HG03442 (cell line): ENCODE results near the gene MTFP1.
"Not testable (repeated sequence)": the region's sequence is repeated elsewhere in the genome, so short reads cannot be mapped to it uniquely, and the experiment has no call there.

Experiments used
- ATAC-seq: cut with Tn5 transposase; IDR thresholded peaks from one replicate; pipeline ENCODE4 v1.9.1; 2021; ENCODE audit warnings: mild to moderate bottlenecking, moderate library complexity; ENCODE audit not compliant: unreplicated experiment

Gene MTFP1

DNA sequence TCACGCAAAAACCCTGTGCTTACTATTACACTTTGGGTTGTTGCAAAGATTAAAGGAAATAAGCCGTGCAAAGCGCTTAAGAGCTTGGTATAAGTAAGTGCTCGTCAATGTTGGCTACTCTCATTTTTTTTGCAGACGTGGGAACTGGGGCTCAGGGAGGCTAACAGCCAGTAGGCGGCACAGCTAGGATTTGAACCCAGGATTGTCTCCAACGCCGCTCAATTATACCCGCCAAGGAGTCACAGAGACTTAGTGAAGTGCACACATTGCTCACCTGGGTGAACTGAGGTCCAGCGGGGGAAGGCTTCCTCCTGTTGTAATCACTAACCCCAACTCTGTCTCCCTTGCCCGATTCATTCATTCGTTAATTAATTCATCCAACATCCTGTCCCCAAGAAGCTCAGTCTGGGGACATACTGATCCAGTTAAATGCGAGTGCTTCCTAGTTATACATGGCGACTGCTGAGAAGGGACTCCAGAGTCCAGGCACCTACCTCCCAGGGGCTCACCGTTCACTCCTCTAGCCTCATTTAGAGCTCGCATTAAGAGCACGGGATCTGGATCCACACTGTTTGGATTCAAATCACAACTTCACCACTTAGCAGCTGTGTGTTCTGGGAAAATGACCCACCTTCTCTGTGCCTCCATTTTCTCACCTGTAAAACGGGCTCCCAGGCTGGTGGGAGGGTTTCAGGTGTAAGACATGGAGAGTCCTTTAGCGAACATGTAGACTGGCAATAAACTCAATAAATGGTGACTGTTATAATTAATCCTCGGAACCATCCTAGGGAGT is 838 bp upstream of the MTFP1 start:
- no peak for ATAC-seq

DNA sequence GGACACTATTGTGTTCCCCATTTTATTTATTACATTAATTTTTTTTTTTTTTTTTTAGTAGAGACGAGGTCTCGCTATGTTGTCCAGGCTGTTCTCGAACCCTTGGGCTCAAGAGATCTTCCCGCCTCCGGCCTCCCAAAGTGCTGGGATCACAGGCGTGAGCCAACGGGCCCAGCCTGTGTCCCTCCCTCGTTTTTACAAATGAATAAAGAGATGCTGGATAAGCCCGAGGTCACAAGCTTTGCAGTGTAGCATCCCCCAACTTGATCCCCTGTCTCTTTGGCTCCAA is 297 bp upstream of the MTFP1 start:
- no peak for ATAC-seq

DNA sequence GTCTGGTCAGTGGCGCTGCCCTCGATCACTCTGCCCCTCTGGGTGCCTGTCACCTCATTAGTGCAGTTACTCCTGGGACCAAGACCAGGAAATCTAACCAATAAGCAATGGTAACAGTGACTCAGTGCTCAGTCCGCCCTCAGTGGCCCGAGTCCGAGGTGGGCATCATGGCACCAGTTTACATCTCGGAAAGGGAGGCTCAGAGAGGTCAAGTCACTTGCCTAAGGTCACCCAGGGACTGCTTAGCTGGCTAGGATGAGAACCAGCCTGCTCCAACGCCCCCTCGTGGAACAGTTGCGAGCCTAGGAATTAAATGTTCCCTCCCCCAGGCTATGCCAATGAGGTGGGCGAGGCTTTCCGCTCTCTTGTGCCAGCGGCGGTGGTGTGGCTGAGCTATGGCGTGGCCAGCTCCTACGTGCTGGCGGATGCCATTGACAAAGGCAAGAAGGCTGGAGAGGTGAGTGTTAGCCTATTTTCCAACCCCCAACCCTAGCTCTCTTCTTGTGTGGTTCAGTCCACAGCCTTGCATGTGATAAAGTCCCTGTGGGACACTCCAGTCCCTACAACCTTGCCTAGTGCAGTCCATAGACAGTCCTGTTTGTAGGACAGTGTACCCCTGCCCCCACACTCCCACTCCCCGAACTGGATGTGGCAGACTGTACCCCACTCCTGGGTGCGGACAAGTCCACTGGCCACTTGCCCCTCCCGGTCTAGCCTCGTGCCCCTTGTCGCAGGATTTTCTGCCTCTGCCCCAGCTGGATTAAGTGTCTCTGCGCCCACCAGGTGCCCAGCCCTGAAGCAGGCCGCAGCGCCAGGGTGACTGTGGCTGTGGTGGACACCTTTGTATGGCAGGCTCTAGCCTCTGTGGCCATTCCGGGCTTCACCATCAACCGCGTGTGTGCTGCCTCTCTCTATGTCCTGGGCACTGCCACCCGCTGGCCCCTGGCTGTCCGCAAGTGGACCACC is 1.1 kb downstream of the MTFP1 start:
- no peak for ATAC-seq

DNA sequence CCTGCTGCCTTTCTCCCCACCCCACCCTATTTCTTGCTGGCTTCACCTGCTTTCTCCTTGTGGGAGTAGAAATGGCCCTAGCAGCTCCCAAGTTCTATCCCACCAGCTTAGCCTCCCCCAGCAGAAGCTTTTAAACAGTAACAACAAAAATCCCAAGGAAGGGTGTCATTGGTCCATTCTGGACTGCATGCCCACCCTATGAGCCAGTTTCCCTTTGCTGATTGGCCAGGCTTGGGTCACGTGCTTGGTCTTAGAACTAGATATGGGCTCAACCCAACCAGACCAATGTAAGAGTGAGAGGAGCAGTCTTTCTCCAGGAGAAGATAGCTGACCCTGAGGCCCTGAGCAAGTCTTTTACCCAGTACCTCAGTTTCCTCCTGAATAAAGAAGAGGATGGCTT is 2.3 kb downstream of the MTFP1 start:
- no peak for ATAC-seq

DNA sequence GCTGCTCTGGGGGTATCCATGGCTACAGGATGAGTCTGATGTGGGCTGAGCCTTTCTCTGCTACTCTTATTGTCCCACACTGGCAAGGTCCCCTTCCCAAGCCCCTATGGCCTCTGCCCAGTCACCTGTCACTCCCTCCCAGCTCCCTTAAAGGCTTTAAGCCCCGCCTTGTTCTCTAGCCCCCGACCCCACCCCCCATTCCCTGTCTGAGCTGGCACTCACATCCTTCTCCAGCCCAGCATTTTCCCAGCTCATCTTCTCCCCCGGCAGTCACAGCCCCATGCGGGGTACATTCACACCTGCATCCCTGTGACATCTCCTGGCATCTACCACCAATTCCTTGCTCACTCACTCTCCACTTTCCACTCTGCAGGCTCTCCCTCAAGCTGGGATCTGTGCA is 4.3 kb downstream of the MTFP1 start:
- ATAC-seq, result no peak

DNA sequence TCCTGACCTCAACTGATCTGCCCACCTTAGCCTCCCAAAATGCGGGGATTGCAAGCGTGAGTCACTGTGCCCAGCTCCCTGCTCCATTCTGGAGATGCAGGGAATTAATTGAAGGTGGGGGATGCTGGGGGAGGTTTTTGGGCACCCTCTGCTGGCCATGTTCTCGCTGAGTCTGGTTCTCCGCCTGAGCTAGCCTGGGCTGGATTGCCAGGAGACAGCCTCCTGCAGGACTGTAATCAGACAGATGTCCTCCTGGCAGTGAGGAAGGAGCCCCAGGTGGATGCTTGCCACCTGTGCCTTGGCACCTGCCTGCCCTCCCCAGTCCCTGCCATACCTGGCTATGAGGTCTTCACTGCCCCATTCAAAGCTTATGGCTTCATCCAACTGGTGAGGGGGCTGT is 5.4 kb downstream of the MTFP1 start:
- no peak for ATAC-seq

DNA sequence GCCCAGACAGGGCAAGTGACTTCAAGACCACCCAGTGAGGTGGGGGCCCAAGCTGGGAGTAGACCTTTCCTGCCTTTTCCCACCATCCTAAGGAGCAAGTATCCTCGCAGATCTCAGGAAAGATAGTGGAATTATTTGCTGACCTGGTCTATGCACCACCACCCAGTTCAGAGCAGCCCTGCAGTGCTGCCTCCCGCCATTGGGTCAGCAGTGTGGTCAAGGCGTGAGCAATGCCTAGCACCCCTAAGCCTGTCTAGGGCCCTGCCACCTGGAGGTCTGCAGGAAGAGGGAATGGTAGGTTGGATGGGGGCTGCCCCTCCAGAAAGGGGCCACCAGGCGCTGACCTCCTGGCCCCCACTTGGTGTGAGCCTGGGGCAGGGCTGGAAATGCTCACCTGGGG is 6.5 kb downstream of the MTFP1 start:
- ATAC-seq, result no peak

DNA sequence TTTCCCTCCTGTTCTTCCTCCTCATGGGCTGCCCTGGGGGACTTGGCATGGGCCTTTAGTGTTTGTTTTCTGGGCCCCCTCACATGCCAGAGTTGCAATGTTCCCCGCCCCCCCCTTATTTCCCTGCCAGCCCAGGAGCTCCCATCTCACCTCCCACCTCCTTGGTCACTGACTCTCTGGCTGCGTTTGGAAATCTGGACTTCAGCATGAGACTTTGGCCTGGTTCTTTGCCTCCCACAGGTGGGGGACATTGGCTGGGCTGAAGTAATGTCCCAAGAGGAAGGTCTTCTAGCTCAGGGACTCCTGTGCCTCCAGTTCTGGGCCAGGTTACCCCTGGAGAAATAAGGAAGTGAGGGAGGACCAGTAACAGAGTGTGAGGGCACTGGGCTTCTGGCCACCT is 7.0 kb downstream of the MTFP1 start:
- no peak for ATAC-seq

DNA sequence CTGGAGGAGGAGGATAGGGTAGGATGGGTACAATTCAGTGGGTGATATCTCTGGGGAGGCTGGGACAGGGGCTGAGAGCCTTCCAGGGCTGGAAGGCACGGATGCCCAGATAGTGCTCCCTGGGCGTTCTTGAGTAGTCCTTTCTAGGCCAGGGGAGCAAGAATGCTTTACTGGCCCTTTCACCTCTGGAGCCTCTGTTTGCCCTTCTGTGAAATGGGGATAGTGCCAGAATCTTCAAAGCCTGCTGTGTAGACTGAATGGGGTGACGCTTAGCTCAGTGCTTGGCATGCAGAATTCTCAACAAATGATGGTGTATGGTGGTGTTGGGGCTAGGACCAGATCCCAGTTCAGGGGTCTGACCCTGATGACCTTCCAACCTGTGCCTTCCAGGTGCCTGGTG is 7.7 kb downstream of the MTFP1 start:
- ATAC-seq, result no peak

DNA sequence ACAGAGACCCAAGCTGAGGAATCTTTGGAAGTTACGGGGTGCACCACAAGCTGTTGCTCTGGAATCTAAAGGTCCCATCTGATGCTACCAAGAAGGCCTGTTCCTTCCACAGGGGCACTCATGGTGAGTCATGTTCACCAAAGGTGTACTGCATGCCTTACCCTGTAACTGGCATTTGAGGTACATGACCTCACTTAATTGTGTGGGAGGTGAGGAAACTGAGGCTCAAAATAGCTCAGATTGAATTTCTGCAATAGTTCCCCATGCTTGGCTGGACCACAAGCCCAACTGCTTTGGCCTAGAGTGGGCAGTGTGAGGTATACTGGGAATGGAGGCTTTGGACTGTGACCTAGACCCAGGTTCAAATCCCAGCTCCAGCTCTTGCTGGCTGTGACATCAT is 8.2 kb downstream of the MTFP1 start:
- ATAC-seq, result no peak

DNA sequence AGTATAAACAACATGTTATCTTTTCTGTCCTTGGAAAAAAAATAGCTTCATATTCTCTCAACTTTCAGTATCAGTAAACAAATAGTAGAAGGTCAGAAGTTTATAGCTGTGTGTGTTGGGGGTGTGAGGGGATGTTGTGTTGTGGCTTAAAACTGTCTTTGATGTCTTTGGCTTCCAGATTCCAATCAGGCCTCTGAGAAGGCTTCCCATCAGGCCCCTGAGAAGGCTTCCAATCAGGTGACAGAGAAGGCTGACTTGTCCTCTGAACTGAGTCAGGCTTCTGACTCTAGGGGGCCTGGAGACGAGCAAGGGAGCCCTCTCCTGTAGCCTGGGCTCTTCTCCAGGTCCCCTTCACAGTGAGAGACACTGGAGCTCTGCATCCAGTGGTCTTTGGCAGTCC is 9.3 kb downstream of the MTFP1 start:
- no peak for ATAC-seq

DNA sequence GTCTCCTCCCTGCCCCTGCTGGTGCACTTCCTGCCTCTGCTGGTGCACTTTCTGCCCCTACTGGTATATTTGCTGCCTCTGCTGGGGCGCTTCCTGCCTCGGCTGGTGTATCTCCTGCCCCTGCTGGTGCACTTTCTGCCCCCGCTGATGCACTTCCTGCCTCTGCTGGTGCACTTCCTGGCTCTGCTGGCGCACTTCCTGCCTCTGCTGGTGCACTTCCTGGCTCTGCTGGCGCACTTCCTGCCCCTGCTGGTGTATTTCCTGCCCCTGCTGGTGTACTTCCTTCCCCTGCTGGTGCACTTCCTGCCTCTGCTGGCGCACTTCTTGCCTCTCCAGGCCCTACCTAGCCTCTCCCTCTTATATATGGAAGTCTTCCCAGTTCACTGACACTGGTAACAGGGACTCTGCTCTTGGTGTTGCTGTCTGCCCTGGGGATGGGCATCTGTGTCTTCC is 10.1 kb downstream of the MTFP1 start:
- ATAC-seq, result no peak

DNA sequence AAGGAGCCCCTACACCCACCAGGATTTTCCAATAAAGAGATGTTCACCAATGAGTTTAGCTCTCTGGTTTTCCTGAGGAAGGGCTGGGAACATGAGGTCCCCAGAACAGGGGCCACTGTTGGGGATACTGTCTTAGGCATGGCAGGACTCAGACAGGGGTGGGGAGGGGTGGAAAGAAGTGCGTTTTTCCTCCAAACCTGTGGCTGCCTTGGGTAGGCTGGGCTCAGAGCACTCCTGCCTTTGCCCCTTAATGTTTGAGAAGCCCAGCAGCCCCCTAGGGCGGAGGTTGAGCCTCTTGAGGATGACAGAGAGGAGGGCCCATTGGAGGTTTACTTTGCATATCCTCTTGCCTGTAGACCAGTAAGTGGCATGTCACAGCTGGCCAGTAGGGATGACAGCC is 10.6 kb downstream of the MTFP1 start:
- no peak for ATAC-seq

DNA sequence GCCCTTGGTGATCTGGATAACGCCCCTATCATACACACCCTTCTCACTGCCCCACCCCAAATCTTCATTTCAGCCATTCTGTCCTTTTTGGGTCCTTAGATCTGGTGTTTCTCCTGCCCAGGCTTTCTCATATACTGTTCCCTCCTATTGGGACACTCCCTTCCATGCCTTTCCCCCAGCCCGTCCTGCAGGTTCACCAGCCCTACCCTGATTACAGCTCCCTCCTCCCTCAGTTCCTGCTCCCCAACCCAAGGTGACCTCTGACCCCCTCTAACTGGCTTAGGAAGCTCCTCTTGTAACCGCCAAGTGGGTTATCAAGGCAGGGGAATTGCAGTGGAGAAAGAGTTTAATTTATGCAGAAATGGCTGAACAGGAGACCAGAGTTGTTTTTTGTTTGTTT is 13.0 kb downstream of the MTFP1 start:
- ATAC-seq, result no peak

DNA sequence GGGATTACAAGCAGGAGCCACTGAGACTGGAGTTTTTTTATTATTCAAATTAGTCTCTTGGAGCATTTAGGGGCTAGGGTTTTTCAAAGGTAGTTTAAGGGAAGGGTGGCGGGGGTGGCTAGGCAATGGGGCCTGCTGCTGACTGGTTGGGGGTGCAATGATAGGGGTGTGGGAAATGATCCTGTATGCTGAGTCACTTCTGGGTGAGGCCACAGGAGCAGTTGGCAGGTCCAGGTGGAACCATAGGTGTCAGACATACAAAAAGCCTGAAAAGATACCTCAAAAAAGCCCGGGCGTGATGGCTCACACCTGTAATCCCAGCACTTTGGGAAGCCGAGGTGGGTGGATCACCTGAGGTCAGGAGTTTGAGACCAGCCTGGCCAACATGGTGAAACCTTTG is 13.7 kb downstream of the MTFP1 start:
- no peak for ATAC-seq

DNA sequence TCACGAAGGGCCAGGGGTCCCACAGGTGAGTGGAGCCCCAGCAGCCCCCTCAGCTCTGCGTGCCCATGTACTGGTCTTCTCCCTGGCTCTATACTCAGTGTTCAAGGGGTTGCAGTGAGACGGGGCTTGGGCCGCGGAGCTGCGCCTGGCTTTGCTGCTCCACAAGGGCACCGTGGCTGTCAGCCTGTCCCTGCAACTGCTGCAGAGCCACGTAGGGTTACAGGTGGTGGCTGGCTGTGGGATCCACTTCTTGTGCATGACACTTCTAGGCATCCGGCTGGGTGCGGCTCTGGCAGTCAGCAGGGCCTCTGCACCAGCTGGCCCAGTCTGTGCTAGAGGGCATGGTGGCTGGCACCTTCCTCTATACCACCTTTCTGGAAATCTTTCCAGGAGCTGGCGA is 14.3 kb downstream of the MTFP1 start:
- ATAC-seq, result no peak

DNA sequence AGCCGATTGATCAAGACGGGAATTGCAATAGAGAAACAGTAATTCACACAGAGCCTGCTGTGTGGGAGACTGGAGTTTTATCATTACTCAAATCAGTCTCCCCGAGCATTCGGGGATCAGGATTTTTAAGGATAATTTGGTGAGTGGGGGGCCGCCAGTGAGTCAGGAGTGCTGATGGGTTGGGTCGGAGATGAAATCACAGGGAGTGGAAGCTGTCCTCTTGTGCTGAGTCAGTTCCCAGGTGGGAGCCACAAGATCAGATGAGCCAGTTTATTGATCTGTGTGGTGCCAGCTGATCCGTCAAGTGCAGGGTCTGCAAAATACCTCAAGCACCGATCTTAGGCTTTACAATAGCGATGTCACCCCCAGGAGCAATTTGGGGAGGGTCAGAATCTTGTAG is 15.5 kb downstream of the MTFP1 start:
- ATAC-seq, result no peak

DNA sequence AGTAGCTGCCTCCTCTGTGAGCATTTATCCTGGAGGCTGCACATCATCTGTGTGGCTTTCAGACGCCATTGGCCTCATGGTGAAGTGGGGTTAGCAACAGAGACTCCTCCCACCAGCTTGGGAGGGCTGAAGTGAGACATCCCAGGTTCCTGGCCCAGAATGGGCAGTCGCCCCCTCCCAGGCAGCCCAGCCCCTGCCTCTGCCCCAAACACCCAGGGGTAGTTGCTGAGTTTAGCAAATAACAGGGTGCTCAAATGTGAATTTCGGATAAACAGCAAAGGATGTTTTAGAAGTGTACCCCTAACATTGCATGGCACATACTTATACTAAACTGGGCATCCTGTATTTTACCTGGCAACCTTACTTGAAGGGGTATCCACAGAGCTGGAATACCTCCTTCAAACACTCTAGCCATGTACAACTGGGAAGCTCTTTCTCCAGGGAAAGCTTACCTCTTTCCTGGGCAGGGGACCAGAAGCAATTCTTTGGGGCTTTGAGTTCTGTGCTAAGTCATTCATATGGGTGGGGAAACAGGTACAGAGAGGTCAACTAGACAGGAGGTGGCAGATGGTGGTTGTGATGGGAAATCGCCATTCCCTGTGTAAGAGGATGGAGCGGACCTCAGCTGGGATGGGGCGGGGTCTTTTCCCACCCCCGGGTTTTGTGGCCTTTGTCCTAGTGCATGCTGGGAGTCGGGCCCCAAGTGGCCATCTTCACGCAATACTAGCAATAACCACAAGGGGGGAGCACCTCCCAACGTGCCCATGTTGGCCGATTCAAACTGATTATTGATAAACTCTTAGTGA is 19.3 kb downstream of the MTFP1 start:
- ATAC-seq, result no peak

DNA sequence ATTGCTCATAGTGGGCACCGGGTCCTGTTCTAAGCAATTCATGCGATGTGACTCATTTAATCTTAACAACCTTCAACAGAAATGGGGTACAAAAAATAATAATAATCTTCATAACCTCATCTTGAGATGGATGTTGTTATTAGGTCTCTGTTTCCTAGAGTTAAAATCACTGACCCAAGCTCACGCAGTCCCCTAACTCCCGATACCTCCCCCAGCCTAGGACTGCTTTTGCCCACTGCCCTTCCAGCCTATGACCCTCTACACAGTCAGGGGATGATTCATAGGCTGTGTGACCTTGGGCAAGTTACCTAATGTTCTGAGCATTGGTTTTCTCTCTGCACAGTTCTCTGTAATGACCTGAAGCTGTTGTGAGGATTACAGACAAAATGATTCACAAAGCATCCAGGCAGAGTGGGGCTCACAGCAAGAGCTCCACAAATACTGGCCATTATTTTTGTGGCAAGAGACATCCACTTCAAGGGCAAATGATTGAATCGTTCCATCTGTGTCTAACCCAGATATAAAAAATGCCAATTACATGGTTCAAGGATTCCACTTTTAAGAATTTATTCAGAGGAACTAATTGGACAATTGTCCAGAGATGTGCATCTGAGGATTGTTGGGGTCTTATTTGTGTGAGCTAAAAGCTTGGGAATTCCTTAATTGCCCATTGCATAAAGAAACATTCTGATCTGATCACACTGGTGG is 20.0 kb downstream of the MTFP1 start:
- ATAC-seq, result no peak

DNA sequence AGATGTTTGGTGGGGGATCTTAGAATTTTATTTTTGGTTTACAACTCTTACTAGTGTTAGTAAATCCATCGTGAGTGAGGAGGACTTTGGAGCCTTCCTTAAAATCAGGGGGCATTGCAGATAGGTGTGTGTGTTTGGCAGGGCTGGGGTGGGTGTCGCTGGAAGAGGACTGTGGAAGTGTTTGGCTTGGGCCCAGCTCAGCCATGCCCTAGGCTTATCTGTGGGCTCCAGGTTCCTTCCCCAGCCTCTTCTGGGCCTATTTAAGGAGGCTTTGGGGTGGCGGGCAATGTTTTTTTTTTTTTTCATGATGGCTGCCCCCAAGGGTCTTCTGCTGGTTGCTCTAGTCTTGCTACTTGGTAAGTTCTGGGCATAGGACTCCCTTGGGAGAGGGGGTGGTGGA is 22.1 kb downstream of the MTFP1 start:
- ATAC-seq, result no peak

DNA sequence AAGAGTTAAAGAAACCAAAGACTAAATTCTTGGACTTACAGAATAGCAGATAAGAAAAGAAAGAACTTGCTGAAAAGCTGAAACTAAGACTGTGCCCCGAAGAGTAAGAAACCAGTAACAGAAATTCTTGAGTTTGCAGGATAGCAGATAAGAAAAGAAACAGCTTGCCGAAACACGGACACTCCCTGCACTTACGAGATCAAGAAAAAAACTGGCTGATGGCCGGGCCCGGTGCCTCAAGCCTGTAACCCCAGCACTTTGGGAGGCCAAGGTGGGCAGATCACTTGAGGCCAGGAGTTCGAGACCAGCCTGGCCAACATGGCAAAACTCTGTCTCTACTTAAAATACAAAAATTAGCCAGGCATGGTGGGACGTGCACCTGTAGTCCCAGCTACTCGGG is 25.9 kb downstream of the MTFP1 start:
- not testable (repeated sequence) for ATAC-seq
